H9 (cell line): Measurements from ENCODE around the gene TRIM44. TPM values are rescaled to one million over a fixed set of nuclear protein-coding genes. Genes with fewer than 3 reads are reported as not detected.

ENCODE experiments used
- DNase-seq: peaks from one replicate; pipeline ENCODE4 v3.0.0-alpha.2; 2017
- H2AFZ ChIP-seq: one replicate; pipeline ENCODE4 v1.6.1; 2013; ENCODE audit warnings: mild to moderate bottlenecking, low read length, control low read depth, moderate library complexity
- H2AK5ac ChIP-seq: 2 replicates; pipeline ENCODE4 v1.6.1; 2013; ENCODE audit warnings: low read length, control low read depth, mixed read lengths; ENCODE audit not compliant: insufficient read length
- H2BK120ac ChIP-seq: one replicate; pipeline ENCODE4 v1.6.1; 2013; ENCODE audit warnings: low read depth, mild to moderate bottlenecking, low read length, control low read depth, inconsistent platforms; ENCODE audit not compliant: poor library complexity, severe bottlenecking
- H2BK12ac ChIP-seq: 2 replicates; pipeline ENCODE4 v1.6.1; 2013; ENCODE audit warnings: low read length, control low read depth, mixed read lengths, low read depth; ENCODE audit not compliant: insufficient read length
- H2BK15ac ChIP-seq: 2 replicates; pipeline ENCODE4 v1.6.1; 2013; ENCODE audit warnings: low read depth, low read length, control low read depth
- H2BK20ac ChIP-seq: one replicate; pipeline ENCODE4 v1.6.1; 2013; ENCODE audit warnings: low read depth, mild to moderate bottlenecking, low read length, control low read depth, inconsistent platforms; ENCODE audit not compliant: poor library complexity, severe bottlenecking
- H2BK5ac ChIP-seq: 2 replicates; pipeline ENCODE4 v1.6.1; 2013; ENCODE audit warnings: low read length, control low read depth, mixed read lengths; ENCODE audit not compliant: insufficient read length
- H3K14ac ChIP-seq: 2 replicates; pipeline ENCODE4 v1.6.1; 2013; ENCODE audit warnings: low read length, control low read depth; ENCODE audit not compliant: insufficient read depth
- H3K18ac ChIP-seq: 2 replicates; pipeline ENCODE4 v1.6.1; 2013; ENCODE audit warnings: low read depth, mild to moderate bottlenecking, mixed read lengths, low read length, control low read depth; ENCODE audit not compliant: insufficient read length
- H3K23ac ChIP-seq: 2 replicates; pipeline ENCODE4 v1.6.1; 2013; ENCODE audit warnings: low read length, control low read depth, mixed read lengths, low read depth; ENCODE audit not compliant: insufficient read length
- H3K23me2 ChIP-seq: 2 replicates; pipeline ENCODE4 v1.6.1; 2013; ENCODE audit warnings: low read depth, mild to moderate bottlenecking, mixed read lengths, low read length, control low read depth; ENCODE audit not compliant: insufficient read length, poor library complexity, severe bottlenecking
- H3K27ac ChIP-seq: 2 replicates; pipeline ENCODE4 v1.5.1; 2013; ENCODE audit warnings: low read length, control low read depth, mixed read lengths, low read depth; ENCODE audit not compliant: insufficient read length
- H3K27me3 ChIP-seq: 2 replicates; pipeline ENCODE4 v1.6.1; 2013; ENCODE audit warnings: low read length, control low read depth, inconsistent platforms; ENCODE audit not compliant: insufficient read depth
- H3K4ac ChIP-seq: 2 replicates; pipeline ENCODE4 v1.6.1; 2013; ENCODE audit warnings: low read depth, mild to moderate bottlenecking, control low read depth, inconsistent platforms, low read length, moderate library complexity
- H3K4me1 ChIP-seq: 2 replicates; pipeline ENCODE4 v1.6.1; 2013; ENCODE audit warnings: low read length, control low read depth, inconsistent platforms; ENCODE audit not compliant: insufficient read depth
- H3K4me2 ChIP-seq: 2 replicates; pipeline ENCODE4 v1.6.1; 2013; ENCODE audit warnings: low read length, control low read depth, mixed read lengths; ENCODE audit not compliant: insufficient read length, insufficient read depth
- H3K56ac ChIP-seq: 2 replicates; pipeline ENCODE4 v1.6.1; 2013; ENCODE audit warnings: low read depth, mild to moderate bottlenecking, mixed read lengths, low read length, control low read depth; ENCODE audit not compliant: insufficient read length
- H3K79me1 ChIP-seq: 2 replicates; pipeline ENCODE4 v1.6.1; 2013; ENCODE audit warnings: low read depth, mild to moderate bottlenecking, moderate library complexity, low read length, control low read depth, inconsistent platforms; ENCODE audit not compliant: insufficient read depth, poor library complexity, severe bottlenecking
- H3K79me2 ChIP-seq: 2 replicates; pipeline ENCODE4 v1.6.1; 2013; ENCODE audit warnings: low read length, control low read depth, inconsistent platforms; ENCODE audit not compliant: insufficient read depth
- H3K9ac ChIP-seq: 2 replicates; pipeline ENCODE4 v1.6.1; 2013; ENCODE audit warnings: low read length, control low read depth, mixed read lengths; ENCODE audit not compliant: insufficient read length; ENCODE audit errors: extremely low read depth
- H3K9me3 ChIP-seq: one replicate; pipeline ENCODE4 v1.6.1; 2013; ENCODE audit warnings: low read depth, low read length, inconsistent platforms; ENCODE audit not compliant: control insufficient read depth
- H3T11ph ChIP-seq: one replicate; pipeline ENCODE4 v1.6.1; 2013; ENCODE audit warnings: mild to moderate bottlenecking, low read length, control low read depth, inconsistent platforms
- H4K20me1 ChIP-seq: one replicate; pipeline ENCODE4 v1.6.1; 2013; ENCODE audit not compliant: control insufficient read depth, insufficient read length, insufficient read depth
- H4K5ac ChIP-seq: 2 replicates; pipeline ENCODE4 v1.6.1; 2013; ENCODE audit warnings: low read depth, mild to moderate bottlenecking, mixed read lengths, low read length, control low read depth; ENCODE audit not compliant: insufficient read length
- H4K8ac ChIP-seq: replicated peaks from 2 replicates; pipeline ENCODE4 v1.6.1; 2013; ENCODE audit warnings: low read length, control low read depth, mixed read lengths, low read depth; ENCODE audit not compliant: insufficient read length
- H4K91ac ChIP-seq: 2 replicates; pipeline ENCODE4 v1.6.1; 2013; ENCODE audit warnings: low read depth, mild to moderate bottlenecking, moderate library complexity, mixed read lengths, low read length, control low read depth; ENCODE audit not compliant: insufficient read length
- H3K27ac Mint-ChIP-seq, 3 experiments: 2 replicates in 2 of 3; 3 replicates in 1 of 3; pipeline ENCODE4 v1.8.0; 2020 to 2021; ENCODE audit warnings: mixed read lengths in 3 of 3, mild to moderate bottlenecking in 1 of 3, moderate library complexity in 1 of 3
- H3K27me3 Mint-ChIP-seq: 2 replicates; pipeline ENCODE4 v1.8.0; 2021; ENCODE audit warnings: low read depth, mild to moderate bottlenecking, moderate library complexity, mixed read lengths
- H3K36me3 Mint-ChIP-seq, 3 experiments: 2 replicates in 2 of 3; 3 replicates in 1 of 3; pipeline ENCODE4 v1.8.0; 2020 to 2021; ENCODE audit warnings: low read depth in 3 of 3, mixed read lengths in 3 of 3; ENCODE audit not compliant: insufficient read depth in 1 of 3
- H3K4me1 Mint-ChIP-seq, 2 experiments: 2 replicates each; pipeline ENCODE4 v1.8.0; 2020; ENCODE audit warnings: mixed read lengths in 2 of 2
- H3K4me3 Mint-ChIP-seq, 2 experiments: 2 replicates in 1 of 2; 3 replicates in 1 of 2; pipeline ENCODE4 v1.8.0; 2020 to 2021; ENCODE audit warnings: mild to moderate bottlenecking in 2 of 2, mixed read lengths in 2 of 2, moderate library complexity in 1 of 2
- H3K9me3 Mint-ChIP-seq, 2 experiments: 2 replicates in 1 of 2; 3 replicates in 1 of 2; pipeline ENCODE4 v1.8.0; 2020; ENCODE audit warnings: mild to moderate bottlenecking in 2 of 2, mixed read lengths in 2 of 2, moderate library complexity in 1 of 2
- WGBS: extraction: QIAGEN DNeasy Blood & Tissue Kit; methylation state at CpG from one replicate; pipeline ENCODE4 v1.1.7; 2013; ENCODE audit warnings: missing lambda C conversion rate, low lambda C conversion rate, mixed read lengths; ENCODE audit not compliant: insufficient read length; ENCODE audit errors: extremely low coverage; 5-methylcytosine and 5-hydroxymethylcytosine counted together
- total RNA-seq: library from RNA; stranded (reverse); gene quantifications from 2 replicates; pipeline ENCODE4 v1.2.1, GENCODE V29; 2021
- TF ChIP-seq, protein P1 (sequence below): fragments of 200-600 bp; sonication (generic); conservative IDR thresholded peaks from 3 replicates; pipeline ENCODE4 v1.8.0; 2021; ENCODE audit warnings: antibody characterized with exemption, mild to moderate bottlenecking

The TRIM44 gene
- total RNA-seq, 1 experiment from 2014 or later, result 37.7 TPM

DNA sequence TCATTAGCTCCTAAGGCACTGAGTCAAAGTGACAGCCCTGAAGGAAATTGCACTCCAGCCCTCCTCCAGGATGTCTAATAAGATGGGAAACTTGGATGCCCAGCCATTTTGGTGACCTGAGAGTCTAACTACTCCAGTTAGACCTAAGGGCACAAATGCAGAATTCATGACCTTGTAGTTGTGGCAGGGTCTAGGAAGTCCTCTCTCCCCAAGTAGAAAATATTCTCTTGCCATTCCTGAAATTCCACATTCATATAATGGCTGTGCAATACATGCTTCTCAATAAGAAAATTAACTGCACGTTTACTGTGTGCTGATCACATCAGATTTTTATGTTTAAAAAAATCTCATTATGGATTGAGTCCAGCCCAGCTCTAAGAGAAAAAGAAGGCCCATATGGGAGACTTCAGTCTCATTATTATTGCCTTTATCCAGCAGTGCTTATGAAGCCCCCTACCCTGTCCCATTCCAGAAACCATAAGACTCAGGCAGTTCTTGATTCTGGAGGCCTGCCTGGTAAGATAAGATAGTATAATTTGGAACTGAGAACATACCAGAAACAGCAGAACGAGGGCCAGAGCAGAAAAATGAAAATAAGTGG is 147.6 kb downstream of the TRIM44 start:
- Mint-ChIP-seq H3K27me3 (no peaks in the 10 kb centered on the region), H3K4me3 (no peak overlapping the region), H3K27ac (no peak overlapping the region), H3K36me3 (no peaks in the 10 kb centered on the region; a peak in 1 of 7 replicates), H3K9me3 (no peaks in the 10 kb centered on the region), H3K4me1 (peaks cover 0 to 4% of the 10 kb centered on the region in 2 experiments; a peak in 1 of 4 replicates)
- Histone ChIP-seq H3K4me2 (no peak overlapping the region), H2BK5ac (no peak overlapping the region), H3K27me3 (no peaks in the 10 kb centered on the region), H3T11ph (no peak overlapping the region), H3K18ac (no peak overlapping the region), H2BK12ac (no peak overlapping the region), H3K23ac (no peak overlapping the region), H2AK5ac (no peak overlapping the region), H3K4me1 (no peaks in the 10 kb centered on the region), H2BK20ac (no peak overlapping the region), H3K9me3 (no peaks in the 10 kb centered on the region), H2BK15ac (no peak overlapping the region), H4K91ac (no peak overlapping the region), H4K20me1 (no peaks in the 10 kb centered on the region), H2AFZ (no peak overlapping the region), H3K14ac (no peak overlapping the region), H3K56ac (no peak overlapping the region), H3K23me2 (no peaks in the 10 kb centered on the region), H4K8ac (no peak overlapping the region), H3K4ac (no peak overlapping the region), H2BK120ac (no peak overlapping the region), H3K9ac (no peak overlapping the region), H3K27ac (no peak overlapping the region), H3K79me1 (no peaks in the 10 kb centered on the region), H4K5ac (no peak overlapping the region), H3K79me2 (no peaks in the 10 kb centered on the region)
- TF ChIP-seq, protein P1, sequence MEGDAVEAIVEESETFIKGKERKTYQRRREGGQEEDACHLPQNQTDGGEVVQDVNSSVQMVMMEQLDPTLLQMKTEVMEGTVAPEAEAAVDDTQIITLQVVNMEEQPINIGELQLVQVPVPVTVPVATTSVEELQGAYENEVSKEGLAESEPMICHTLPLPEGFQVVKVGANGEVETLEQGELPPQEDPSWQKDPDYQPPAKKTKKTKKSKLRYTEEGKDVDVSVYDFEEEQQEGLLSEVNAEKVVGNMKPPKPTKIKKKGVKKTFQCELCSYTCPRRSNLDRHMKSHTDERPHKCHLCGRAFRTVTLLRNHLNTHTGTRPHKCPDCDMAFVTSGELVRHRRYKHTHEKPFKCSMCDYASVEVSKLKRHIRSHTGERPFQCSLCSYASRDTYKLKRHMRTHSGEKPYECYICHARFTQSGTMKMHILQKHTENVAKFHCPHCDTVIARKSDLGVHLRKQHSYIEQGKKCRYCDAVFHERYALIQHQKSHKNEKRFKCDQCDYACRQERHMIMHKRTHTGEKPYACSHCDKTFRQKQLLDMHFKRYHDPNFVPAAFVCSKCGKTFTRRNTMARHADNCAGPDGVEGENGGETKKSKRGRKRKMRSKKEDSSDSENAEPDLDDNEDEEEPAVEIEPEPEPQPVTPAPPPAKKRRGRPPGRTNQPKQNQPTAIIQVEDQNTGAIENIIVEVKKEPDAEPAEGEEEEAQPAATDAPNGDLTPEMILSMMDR, result no peak
- DNase-seq, result no peak
- WGBS, result no CpG with 5 or more reads among the region's 2 CpGs
